ENCODE measurements around the gene VGLL4.

Gene VGLL4

GRCh38 chr3:11554666-11555065 lies 89.0 kb downstream of the VGLL4 start:
- TF ChIP-seq CTCF (IDR thresholded peaks at IDR 0.05; ENCODE audit: low read depth, low read length) = no peak
- no peak overlapping the region for H3K4me3 ChIP-seq (replicated peaks in 1 of 2; ENCODE audit: low read depth in 2 of 2, low read length in 2 of 2)

GRCh38 chr3:11554236-11554610 lies 89.5 kb downstream of the VGLL4 start:
- H3K4me3 ChIP-seq (replicated peaks in 1 of 2; ENCODE audit: low read depth in 2 of 2, low read length in 2 of 2) = no peak overlapping the region
- no peak for DNase-seq (ENCODE audit: low read depth in 2 of 2)

More at GRCh38 chr3:11554666-11555065, 89.0 kb downstream of the VGLL4 start:
- no peak for DNase-seq (ENCODE audit: low read depth in 2 of 2)

GRCh38 chr3:11553436-11554235 lies 90.1 kb downstream of the VGLL4 start:
- peak; percentile 42 to 66 for DNase-seq (ENCODE audit: low read depth in 2 of 2)
- no peak for TF ChIP-seq CTCF (IDR thresholded peaks at IDR 0.05; ENCODE audit: low read depth, low read length)

More at GRCh38 chr3:11554236-11554610, 89.5 kb downstream of the VGLL4 start:
- no peak for TF ChIP-seq CTCF (IDR thresholded peaks at IDR 0.05; ENCODE audit: low read depth, low read length)

GRCh38 chr3:11552289-11553264 lies 91.1 kb downstream of the VGLL4 start:
- no peak for DNase-seq (ENCODE audit: low read depth in 2 of 2)
- no peak for TF ChIP-seq CTCF (IDR thresholded peaks at IDR 0.05; ENCODE audit: low read depth, low read length)
- no peak overlapping the region for H3K4me3 ChIP-seq (replicated peaks in 1 of 2; ENCODE audit: low read depth in 2 of 2, low read length in 2 of 2)

More at GRCh38 chr3:11553436-11554235, 90.1 kb downstream of the VGLL4 start:
- H3K4me3 ChIP-seq (replicated peaks in 1 of 2; ENCODE audit: low read depth in 2 of 2, low read length in 2 of 2) = no peak overlapping the region

GRCh38 chr3:11551036-11551435 lies 92.7 kb downstream of the VGLL4 start:
- H3K4me3 ChIP-seq (replicated peaks in 1 of 2; ENCODE audit: low read depth in 2 of 2, low read length in 2 of 2) = no peak overlapping the region
- no peak for DNase-seq (ENCODE audit: low read depth in 2 of 2)
- TF ChIP-seq CTCF (IDR thresholded peaks at IDR 0.05; ENCODE audit: low read depth, low read length) = no peak

- no peak overlapping the region for H3K4me3 ChIP-seq (replicated peaks in 1 of 2; ENCODE audit: low read depth in 2 of 2, low read length in 2 of 2)
- no peak for DNase-seq (ENCODE audit: low read depth in 2 of 2)
- TF ChIP-seq CTCF (IDR thresholded peaks at IDR 0.05; ENCODE audit: low read depth, low read length) = no peak
Measured at GRCh38 chr3:11549580-11550140, 94.1 kb downstream of the VGLL4 start.

Measured in cardiac fibroblast (primary cell).